Measurements from ENCODE around the gene CCDC183. TPM values are rescaled to one million over a fixed set of nuclear protein-coding genes. Genes with fewer than 3 reads are reported as not detected.

The CCDC183 gene
- total RNA-seq = 10 to 100 TPM; 41.1 to 59.8 TPM
- polyA plus RNA-seq (ENCODE audit: insufficient read depth, low read depth, low replicate concordance) = 37.8 TPM
- long read RNA-seq, donor 1, partial matches to known transcripts = 0 of 1 reads
- long read RNA-seq, donor 1, other reads (novel, unspliced or antisense) = 0 of 1 reads
- long read RNA-seq, donor 2 = 0 reads

DNA sequence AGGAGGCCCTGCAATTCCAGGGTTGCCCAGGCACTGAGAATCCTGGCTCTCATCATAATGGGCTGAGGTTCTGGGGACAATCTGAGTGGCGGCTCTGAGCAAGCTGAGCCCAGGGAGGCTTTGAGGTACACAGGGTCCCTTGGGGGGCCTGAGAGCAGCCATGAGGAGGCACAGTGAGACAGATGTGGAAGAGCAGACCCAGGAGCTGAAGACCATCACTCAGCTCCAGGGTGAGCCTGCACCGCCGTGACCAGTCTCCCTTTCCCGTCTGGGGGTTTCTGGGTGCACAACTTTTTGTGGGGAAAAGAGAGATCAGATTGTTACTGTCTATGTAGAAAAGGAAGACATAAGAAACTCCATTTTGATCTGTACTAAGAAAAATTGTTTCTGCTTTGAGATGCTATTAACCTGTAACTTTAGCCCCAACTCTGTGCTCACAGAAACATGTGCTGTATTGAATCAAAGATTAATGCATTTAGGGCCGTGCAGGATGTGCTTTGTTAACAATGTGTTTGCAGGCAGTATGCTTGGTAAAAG, at the start of gene CCDC183:
Gene CCDC183 (plus strand): TSS at position 101 of the 537 bp plus-strand sequence. CDS start 60 bp downstream, at position 161.
- Histone ChIP-seq H3K36me3 (ENCODE audit: low read depth, missing control alignments) (no peaks in the 10 kb centered on the region), H3K27ac (peak within 1 kb of the TSS; percentile 44 to 59), H3K9me3 (no peaks in the 10 kb centered on the region), H3K4me3 (peak within 1 kb of the TSS in 1 of 2 donors; percentile 13), H3K27me3 (no peaks in the 10 kb centered on the region), H3K4me1 (peaks cover 60% of the 10 kb centered on the region)
- DNase-seq = no peak
- 25 to 28% methylated on average over 4 to 5 of the region's 5 CpGs for WGBS, 2 donors
- TF ChIP-seq, protein P1, sequence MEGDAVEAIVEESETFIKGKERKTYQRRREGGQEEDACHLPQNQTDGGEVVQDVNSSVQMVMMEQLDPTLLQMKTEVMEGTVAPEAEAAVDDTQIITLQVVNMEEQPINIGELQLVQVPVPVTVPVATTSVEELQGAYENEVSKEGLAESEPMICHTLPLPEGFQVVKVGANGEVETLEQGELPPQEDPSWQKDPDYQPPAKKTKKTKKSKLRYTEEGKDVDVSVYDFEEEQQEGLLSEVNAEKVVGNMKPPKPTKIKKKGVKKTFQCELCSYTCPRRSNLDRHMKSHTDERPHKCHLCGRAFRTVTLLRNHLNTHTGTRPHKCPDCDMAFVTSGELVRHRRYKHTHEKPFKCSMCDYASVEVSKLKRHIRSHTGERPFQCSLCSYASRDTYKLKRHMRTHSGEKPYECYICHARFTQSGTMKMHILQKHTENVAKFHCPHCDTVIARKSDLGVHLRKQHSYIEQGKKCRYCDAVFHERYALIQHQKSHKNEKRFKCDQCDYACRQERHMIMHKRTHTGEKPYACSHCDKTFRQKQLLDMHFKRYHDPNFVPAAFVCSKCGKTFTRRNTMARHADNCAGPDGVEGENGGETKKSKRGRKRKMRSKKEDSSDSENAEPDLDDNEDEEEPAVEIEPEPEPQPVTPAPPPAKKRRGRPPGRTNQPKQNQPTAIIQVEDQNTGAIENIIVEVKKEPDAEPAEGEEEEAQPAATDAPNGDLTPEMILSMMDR (IDR thresholded peaks at IDR 0.05) = no peak
- no peak for TF ChIP-seq POLR2A (IDR thresholded peaks at IDR 0.05)
- intact Hi-C loops (cut with DNase I; ENCODE audit: low total_unique reads) = no loop called here

DNA sequence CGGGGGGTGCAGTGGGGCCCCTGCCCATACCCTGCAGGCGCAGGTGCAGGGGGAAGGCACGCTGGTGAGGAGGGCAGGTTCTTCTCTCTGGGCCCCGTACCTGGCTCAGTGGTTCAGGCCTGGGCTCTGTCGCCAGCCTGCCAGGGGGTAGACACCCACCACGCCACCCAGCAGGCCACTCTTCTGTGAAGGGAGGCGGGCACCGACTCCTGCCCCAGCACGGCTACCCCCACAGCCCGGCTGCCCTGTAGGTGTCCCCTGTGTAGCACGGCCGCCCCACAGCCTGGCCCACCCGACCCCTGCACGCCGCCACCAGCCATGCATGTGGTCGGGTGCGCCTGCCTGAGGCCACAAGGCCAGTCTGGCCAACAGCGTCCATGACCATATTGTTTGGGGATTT, 49.5 kb upstream of the CCDC183 start:
- no peak overlapping the region for H3K4me3 ChIP-seq
- intact Hi-C loops (cut with DNase I; ENCODE audit: low total_unique reads) = no loop called here
- DNase-seq = no peak
- H3K27ac ChIP-seq = no peak overlapping the region
- peaks cover 39% of the 10 kb centered on the region for H3K4me1 ChIP-seq
- H3K36me3 ChIP-seq (ENCODE audit: low read depth, missing control alignments) = no peaks in the 10 kb centered on the region
- no peaks in the 10 kb centered on the region for H3K27me3 ChIP-seq
- H3K9me3 ChIP-seq = no peaks in the 10 kb centered on the region
- WGBS, 2 donors = 90 to 91% methylated on average over 6 to 17 of the region's 18 CpGs
- no peak for TF ChIP-seq POLR2A (IDR thresholded peaks at IDR 0.05)

DNA sequence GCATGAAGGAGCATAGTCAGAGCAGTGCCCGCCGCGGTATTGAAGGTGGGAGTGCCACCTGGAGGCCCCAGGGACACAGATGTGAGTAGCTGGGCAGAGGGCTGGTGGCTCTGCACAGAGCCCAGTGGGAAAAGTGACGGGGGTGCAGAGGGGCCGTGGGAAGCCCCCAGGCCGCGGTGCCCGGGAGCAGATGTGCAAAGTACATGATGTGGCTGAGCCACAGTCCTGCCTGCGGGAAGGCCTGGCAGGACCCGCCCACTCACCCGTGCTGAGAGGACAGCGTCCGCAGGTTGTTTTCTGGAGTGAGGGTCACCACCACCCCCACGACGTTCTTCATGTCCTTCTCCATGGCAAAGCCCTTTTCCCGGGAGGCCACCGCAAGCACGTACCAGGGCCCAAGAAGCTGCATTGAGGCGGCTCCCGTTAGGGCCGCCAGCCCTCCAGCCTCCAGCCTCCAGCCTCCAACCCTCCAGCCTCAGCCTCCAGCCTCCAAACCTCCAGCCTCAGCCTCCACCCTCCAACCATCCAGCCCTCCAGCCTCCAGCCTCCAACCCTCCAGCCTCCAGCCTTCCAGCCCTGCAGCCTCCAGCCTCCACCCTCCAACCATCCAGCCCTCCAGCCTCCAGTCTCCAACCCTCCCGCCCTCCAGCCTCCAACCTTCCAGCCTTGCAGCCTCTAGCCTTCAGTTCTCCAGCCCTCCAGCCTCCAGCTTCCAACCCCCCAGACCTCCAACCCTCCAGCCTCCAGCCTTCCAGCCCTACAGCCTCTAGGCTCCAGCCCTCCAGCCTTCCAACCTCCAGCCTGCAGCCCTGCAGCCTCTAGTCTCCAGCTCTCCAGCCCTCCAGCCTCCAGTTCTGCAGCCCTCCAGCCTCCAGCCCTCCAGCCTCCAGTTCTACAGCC, 48.7 kb upstream of the CCDC183 start:
- no peaks in the 10 kb centered on the region for H3K9me3 ChIP-seq
- no peaks in the 10 kb centered on the region for H3K36me3 ChIP-seq (ENCODE audit: low read depth, missing control alignments)
- no peak overlapping the region for H3K27ac ChIP-seq
- H3K4me3 ChIP-seq = no peak overlapping the region
- intact Hi-C loops (cut with DNase I; ENCODE audit: low total_unique reads) = no loop called here
- WGBS, 2 donors = 89 to 95% methylated on average over 21 of the region's 22 CpGs
- no peak for DNase-seq
- H3K27me3 ChIP-seq = no peaks in the 10 kb centered on the region
- H3K4me1 ChIP-seq = peaks cover 31% of the 10 kb centered on the region
- TF ChIP-seq, protein P1 (IDR thresholded peaks at IDR 0.05) = no peak
- no peak for TF ChIP-seq POLR2A (IDR thresholded peaks at IDR 0.05)

DNA sequence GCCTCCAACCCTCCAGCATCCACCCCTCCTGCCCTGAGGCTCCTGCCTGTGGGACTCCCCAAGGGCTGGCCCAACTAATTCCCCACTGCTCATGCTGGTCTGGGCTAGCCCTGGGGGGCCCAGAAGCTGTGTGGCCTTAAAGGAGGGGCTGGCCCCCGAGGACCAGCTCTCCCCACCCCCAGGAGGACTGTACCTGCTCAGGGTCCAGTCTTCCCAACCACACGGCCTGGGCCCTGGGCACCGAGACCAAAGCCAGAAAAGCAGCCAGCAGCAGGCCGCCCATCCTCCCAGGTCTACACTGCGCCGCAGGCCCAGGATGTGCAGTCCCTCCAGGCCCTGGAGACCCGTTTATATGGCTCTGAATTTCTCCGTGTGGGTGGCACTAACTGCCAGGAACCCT, 47.9 kb upstream of the CCDC183 start, which contains the start of gene LCN6:
Gene LCN6 (minus strand): TSS at position 325 of the 400 bp plus-strand sequence. CDS start 42 bp downstream, at position 283.
- Histone ChIP-seq H3K9me3 (no peaks in the 10 kb centered on the region), H3K36me3 (ENCODE audit: low read depth, missing control alignments) (no peaks in the 10 kb centered on the region), H3K4me3 (no peak within 1 kb of the TSS), H3K27me3 (no peaks in the 10 kb centered on the region), H3K27ac (peak within 1 kb of the TSS; percentile 53 to 56), H3K4me1 (peaks cover 28% of the 10 kb centered on the region)
- TF ChIP-seq, protein P1 (IDR thresholded peaks at IDR 0.05) = no peak
- TF ChIP-seq POLR2A (IDR thresholded peaks at IDR 0.05) = no peak
- intact Hi-C loops (cut with DNase I; ENCODE audit: low total_unique reads) = no loop called here
- no peak for DNase-seq
- 69% methylated on average over 8 of the region's 8 CpGs; no CpG with 5 or more reads in 1 of the 2 donors for WGBS, 2 donors
